ENCODE measurements around the gene CBFA2T3.

CBFA2T3 gene

DNA sequence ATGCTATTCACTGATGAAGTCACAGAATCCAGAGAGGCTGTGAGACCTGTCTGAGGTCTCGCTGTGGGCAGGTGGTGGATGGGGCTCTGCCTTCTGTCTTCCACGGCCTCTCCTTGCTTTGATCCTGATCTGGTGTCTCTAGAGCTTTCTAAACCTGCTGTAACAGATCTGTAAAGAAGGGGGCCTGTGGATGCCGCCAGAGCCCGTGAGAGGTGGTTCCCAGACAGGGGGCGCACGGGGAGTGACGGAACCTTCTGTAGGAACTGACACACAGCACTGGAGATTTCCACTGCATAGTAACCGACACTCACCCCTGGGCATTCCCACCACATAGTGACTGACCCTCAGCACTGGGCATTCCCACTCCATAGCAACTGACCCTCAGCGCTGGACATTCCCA lies 16.0 kb downstream of the CBFA2T3 start:
- no peak for DNase-seq (ENCODE audit: low read depth)

DNA sequence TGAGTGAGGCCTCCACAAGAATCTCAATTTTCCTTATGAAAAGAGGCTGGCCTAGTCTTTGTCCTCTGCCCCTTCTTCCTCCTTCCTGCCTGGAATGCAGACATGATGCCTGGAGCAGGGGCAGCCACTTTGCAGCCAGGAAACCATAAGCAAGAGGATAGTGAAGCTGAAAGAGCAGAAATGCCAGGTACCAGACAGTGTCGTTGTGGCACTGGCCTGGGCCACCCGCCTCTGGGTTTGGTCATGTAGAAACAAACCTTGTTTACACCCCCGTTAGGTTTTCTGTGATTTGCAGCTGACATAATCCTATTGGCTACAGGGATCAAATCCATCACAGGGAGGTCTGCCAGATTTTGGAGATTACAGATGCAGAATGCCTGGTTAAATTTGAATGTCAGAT lies 16.5 kb downstream of the CBFA2T3 start:
- no peak for DNase-seq (ENCODE audit: low read depth)

DNA sequence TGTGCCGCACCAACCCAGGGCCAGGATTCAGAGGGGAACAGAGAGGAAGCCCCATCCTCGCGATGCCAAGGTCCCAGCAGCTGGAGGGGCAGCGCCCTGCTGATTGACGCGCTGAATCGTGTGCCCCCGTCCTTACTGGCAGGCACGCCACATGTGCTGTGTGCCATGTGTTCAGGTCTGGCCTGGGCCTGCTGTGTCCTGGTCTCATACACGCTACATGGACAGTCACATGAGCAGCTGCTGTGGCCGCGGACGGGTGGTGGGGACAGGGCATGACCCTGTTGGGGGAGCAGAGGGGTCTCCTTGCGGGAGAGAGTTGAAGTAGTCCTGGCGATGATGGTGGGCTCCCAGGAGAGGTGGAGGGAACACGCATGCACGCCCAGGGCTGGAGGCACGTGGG lies 18.0 kb downstream of the CBFA2T3 start:
- DNase-seq (ENCODE audit: low read depth) = no peak

DNA sequence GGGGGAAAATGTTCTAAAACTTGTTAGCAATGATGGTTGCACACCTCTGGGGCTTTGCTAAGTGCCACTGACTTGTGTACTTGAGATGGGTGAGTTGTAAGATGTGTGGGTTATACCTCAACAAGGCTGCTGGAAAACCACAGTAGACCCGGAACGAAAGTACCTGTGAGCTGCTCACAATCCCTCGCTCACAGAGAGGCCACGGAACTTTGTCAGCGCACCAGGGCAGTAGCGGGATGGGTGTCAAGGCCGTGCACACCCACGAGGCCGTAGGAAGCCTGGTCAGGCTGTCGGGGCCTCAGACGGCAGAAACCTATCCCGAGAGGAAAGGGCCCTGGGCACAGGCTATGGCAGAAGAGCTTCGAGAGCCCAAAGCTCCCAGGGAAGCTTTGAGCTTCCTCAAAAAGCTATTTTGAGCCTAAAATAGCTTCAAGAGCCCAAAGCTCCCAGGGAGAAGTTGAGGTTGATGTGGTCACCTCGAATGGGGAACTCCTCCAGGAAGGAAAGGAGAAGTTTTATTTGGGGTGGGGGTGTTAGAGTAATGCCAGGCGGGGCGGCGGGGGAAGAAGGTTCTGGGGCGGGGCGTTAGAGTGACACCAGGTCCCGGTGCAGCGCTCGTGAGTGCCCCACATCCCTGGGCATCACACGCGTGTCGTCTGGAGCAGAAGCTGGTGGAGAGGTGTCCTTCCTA lies 19.0 kb downstream of the CBFA2T3 start:
- DNase-seq (ENCODE audit: low read depth) = no peak

DNA sequence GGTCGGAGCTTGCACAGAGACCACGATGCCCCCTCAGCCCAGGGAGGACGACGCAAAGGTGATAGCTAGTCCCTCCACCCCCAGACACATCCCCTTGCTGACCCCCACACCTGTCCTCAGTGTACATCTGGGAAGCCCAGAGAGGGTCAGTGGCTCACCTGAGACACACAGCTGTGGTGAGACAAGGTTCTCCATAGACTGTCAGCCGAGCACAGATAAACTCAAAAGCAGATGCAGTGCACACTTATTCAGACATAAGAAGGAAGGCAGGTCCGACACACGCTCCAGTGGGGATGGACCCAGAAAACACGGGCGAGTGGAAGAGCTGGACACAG lies 19.6 kb downstream of the CBFA2T3 start:
- DNase-seq (ENCODE audit: low read depth) = no peak

DNA sequence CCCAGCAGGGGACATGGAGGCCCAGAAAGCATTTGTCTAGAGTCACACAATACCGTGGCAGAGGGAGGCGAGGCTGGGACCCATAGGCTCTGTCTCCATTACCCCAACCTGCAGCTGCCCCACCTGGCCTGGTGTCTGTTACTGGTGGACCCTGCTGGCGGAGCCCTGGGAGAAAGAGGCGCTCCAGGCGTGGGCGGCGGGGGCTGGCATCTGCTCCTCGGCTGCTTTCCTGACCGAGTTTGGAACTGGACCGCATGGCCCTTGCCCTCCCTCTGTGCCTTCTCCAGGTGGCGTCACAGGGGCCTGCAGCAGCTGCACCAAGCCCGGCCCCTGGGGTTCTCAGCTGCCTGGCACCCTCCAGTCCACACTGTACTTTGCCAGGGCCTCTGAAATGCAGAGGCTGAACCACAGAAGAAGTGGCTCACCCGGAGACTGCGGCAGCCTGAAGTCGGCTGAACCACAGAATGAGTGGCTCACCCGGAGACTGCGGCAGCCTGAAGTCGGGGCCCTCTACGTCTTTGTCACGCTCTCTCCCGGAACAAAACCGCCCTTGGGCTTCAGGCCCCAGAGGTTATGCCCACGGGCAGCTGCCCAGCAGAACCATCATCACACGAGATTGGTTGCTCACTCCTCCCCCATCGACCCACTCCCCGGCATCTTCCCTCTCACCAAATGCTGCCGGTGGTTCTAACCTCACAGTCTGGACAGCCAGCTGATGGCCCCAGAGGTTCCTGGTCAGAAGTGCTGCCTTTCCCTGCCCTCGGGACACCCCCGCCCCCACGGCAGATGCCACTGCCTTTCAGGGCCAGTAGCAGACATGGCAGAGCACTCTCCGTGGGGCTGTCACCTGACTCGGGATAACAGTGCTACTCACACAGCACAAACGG lies 20.2 kb downstream of the CBFA2T3 start:
- no peak for DNase-seq (ENCODE audit: low read depth)

DNA sequence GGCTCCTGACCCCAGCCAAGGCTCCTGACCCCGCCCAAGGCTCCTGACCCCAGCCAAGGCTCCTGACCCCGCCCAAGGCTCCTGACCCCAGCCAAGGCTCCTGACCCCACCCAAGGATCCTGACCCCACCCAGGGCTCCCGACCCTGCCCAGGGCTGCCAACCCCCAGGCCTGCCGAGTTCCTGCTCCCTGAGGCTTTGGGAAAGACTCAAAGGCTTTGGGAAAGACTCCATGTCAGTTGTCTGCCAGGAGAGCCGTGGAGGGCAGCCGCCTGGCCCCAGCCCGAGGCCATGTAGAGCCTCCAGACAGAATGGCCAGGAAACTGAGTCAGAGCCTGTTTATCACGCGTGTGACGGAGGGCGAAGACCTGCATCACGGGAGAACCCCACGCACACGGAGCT lies 21.1 kb downstream of the CBFA2T3 start:
- DNase-seq (ENCODE audit: low read depth) = no peak

DNA sequence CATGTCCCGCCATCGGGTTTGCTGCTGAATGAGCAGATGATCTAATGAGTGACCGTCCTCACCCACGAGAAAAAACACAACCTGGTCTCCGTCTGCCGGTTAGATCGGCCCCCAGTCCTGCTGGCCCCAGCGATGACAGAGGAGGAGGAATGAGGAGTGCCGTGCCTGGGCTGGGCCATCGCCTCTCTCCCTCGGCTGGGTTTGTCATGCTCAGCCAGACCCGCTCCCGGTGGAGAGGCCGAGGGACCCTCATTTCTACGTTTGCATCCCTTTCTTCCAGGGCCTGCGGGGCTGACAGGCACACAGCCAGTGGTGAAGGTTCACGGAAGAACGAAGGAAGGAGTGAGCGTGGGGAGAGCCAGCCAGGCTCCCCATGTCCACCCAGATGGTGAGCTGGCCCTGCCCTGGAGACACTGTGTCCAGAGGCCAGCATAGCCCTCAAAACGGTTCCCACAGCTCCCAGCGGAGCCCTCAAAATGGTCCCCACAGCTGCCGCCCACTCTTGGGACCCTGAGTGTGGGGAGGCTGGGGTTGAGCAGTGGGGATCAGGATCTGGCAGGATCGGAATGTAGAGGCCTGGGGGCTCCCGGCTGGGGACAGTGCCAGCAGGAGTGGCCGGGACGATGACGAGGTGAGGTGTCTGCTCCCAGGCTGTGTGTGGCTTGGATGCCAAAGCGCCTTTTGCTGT lies 23.9 kb downstream of the CBFA2T3 start:
- no peak for DNase-seq (ENCODE audit: low read depth)

DNA sequence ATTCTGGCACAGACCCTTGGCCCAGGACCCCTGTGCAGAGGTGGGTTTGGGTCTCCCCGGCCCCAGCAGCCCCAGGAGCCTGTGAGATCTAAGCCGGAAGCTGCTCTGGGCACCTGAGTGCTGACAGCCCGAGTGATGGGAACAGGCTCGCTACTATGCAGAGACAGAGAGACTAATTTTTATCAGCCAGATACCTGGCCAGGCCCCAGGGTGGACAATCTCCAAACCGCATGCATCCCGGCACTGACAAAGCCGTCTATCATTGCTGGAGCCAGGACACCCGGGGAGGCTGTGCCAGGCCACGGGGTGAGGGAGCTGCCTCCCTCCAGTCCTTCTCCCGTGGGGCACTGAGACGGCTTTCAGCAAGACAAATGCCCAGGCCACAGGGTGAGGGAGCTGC lies 25.0 kb downstream of the CBFA2T3 start:
- DNase-seq (ENCODE audit: low read depth) = peak; percentile 7

DNA sequence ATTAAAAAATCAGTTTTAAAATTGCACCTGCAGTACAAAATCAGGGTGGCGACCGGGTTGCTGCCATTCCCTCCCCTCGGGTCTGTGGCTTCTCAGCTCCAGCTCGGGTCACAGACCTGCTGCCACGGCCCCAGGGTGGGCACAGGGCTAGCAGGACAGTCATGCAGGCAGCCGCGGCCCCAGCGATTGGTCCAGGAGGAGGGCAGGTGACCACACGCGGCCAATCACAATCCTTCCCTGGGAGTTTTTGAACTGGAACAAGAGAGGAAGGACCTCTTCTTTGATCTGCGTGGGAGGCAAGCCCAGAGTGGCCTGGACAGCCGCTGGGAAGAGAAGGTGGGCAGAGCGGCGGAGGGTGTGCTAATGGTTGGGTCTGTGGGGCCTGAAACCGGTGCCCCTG lies 25.5 kb downstream of the CBFA2T3 start:
- no peak for DNase-seq (ENCODE audit: low read depth)

DNA sequence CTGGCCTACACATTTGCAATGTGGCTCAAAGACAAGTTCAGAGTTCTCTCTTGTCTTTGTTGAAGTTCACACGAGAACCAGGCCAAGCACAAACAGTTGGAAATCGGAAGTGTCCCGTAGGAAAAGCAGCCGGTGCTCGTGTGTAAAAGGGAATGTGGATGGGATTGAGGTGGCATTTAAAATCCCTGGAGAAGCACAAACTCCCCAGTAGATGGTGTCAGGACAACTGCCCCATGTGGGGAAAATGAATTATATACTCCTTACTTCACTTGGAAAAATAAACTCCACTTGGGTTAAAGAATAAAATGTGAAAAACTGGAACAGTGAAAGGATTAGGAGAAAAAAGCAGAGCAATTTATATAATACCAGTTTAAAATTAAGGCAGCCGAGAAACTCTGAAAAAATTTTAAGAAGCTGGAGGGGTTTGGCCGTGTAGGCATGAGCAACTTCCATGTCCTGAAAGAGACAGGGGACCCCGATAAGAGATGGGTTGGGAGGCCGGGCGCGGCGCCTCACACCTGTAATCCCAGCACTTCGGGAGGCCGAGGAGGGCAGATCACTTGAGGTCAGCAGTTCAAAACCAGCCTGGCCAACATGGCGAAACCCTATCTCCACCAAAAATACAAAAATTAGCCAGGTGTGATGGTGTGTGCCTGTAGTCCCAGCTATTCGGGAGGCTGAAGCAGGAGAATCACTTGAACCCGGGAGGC lies 28.1 kb downstream of the CBFA2T3 start:
- no peak for DNase-seq (ENCODE audit: low read depth)

DNA sequence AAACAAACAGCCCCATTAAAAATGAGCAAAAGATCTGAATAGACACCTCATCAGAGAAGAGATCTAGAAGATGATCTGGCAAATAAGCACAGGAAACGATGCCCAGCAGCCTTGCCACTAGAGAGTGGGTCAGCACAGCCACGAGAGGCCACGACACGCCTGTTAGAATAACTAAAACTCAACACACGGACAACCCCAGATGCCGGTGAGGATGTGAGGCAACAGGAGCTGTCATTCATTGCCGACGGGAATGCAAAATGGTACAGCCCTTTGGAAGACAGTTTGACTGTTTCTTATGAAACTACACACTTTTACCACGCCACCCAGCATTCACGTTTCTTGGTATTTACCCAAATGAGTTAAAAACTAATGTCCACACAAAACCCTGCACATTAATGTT lies 31.5 kb downstream of the CBFA2T3 start:
- no peak for DNase-seq (ENCODE audit: low read depth)

DNA sequence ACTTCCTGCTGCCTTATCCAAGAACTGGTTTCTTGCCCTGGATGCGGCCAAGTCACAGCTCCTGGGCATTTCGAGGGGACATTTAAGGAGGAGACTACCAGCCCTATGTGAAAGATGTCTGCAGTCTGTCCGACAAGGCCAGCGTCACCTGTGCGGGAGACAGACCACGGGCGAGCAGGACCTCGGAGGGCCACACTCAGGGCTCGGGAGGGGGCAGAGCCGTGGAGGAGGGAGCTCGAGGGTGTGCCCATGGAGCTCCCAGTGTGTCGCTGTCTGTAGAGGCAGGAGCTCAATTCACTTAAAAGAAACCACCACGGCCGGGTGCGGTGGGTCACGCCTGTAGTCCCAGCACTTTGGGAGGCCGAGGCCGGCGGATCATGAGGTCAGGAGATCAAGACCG lies 33.3 kb downstream of the CBFA2T3 start:
- DNase-seq (ENCODE audit: low read depth) = no peak

DNA sequence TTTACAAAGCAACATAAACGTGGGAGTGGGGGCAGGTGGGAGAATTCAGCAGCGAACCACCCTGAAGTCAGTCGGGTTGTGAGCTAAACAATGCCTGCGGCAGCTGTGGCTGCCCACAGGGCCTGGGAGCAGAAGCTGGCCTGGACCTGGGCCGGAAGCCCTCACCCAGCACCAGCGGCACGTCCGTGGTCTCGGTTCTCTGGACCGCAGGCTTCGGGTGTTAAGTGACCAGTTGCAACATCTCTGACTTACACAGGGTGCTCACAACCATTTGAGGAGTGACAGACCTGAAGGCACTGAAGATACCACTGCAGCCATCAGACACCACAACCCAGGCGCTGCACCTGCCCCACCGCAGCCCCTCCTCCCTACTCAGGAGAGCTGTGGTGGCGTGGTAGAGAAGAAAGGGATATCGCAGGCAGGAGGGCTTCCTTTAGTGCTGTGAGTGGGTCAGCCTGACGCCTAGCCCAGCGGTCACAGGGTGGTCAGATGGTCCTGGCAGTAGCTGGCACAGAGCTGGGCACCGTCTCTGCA lies 33.8 kb downstream of the CBFA2T3 start:
- no peak for DNase-seq (ENCODE audit: low read depth)

DNA sequence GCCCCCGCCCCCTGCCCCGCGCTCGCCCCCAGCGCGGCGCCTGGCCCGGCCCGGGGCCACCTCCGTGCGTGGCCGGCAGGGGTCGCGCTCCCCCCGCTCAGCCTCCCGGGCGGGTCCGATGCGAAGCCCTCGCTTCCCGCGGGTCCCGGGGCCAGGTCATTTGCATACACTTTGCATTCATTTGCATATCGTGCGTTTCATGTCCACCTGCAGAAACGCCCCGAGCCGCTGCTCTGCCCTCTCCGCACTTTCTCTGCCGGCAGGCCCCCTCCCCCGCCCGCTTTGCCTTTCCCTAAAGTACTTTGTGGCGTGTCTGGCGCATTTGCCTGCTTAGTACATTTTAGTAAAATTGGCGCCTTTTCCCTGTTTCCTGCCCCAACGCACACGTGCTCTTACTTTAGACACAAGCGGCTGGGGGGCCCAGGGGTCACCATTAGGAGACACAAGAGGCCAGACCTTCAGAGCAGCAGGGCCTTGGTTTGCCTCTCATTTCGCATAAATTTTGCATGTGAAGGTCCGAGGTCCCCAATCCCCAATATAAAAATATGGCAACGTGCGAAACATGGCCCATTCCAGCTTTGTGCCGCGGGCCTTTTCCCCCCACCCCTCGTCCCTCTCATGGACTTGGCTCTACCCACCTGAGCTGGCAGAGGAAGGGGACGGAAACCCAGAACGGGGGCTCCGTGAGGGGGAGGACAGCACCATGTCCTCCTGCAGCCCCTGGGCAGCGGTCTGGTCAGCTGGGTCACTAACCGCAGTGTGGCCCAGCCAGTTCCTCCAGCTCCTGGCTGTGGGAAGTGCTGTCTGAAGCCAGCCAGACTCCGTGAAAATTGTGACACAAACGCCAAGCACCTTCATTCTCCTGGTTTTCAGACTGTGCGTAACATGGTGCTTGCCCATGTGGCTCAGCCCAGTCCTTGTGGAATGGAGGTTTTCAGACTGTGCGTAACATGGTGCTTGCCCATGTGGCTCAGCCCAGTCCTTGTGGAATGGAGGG lies 34.8 kb downstream of the CBFA2T3 start:
- no peak for DNase-seq (ENCODE audit: low read depth)

DNA sequence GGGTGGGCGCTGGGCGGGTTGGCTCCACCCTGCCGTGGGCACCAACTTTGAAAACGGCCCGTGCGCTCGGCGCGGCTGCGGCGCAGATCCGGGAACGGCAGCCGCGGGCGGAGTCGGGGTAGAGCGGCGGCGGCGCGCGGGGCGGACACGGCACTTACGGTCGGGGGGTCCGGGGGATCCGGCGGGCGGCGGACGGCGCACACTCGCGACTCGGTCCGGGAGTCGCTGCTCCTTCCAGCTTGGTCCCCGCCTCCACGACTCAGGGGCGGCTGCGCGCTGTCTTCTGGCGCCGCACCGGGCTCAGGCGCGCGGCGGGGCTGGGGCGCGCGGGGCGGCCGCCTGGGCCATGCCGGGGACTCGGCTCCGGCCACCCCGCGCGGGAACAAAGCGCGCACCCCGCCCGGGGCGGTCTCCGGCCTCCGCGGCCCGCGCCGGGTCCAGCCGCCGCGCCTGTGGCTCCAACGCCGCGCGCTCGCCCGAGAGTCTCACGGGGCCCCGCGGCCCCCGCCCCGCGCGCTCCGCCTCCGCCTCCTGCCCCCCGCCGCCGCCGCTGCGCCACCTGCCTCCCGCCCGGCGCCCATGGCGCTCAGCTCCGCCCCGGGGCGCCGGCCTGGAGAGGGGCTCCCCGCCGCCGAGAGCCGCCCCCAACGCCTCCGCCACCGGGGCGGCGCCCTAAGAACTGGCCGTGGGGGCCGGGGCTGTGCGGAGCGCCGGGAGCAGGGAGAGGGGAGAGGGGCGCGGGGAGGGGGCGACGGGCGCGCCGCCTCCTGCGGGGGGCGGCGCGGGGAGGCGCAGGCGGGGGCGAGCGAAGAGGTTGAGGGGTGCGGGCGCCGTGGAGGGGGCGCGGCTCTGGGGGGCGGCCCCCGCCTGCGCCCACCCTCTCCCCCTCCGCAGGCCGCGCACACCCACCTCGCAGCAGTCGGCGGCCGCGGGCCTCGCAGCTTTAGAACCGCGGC lies 35.9 kb downstream of the CBFA2T3 start:
- DNase-seq (ENCODE audit: low read depth) = no peak

DNA sequence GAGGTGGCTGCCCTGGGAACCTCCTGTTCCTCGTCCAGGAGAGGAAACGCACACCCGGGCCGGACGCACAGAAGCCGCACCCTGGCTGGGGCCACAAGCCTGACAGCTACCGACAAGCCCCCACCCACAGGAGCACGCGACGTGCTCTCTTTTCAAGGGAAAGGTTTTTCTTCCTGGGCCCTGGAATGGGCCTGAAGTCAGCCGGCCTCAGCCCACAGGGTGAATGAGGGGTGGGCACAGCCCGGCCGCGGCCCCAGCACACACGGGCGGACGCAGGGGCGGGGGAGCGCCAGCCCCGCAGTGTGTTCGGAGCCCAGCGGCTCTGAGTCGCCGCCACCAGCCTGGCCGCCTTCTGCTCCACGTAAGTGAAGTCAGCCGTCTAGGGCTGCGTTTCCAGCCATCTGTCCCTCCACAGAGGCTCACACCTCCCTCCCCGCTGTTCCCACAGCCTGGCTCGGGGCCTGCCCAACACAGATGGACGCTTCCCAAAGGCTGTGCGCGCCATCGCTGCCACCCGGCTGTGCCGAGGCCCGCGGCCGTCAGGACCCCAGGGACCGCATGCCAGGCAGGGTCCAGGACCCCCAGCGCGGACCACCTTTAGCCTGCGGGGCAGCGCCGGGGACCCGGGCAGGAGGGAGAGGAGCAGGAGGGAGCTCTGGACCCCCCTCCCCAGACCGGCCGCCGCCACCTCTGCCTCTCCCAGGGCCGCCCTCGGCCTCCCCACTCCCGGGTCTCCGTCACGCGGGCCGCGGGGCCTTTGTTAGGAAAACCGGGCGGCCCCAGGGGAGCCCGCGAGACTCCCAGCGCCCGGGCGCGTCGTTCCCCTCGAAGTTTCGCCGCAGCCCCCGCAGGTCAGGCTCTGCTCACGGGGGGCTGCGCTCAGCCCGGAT lies 36.8 kb downstream of the CBFA2T3 start:
- no peak for DNase-seq (ENCODE audit: low read depth)

DNA sequence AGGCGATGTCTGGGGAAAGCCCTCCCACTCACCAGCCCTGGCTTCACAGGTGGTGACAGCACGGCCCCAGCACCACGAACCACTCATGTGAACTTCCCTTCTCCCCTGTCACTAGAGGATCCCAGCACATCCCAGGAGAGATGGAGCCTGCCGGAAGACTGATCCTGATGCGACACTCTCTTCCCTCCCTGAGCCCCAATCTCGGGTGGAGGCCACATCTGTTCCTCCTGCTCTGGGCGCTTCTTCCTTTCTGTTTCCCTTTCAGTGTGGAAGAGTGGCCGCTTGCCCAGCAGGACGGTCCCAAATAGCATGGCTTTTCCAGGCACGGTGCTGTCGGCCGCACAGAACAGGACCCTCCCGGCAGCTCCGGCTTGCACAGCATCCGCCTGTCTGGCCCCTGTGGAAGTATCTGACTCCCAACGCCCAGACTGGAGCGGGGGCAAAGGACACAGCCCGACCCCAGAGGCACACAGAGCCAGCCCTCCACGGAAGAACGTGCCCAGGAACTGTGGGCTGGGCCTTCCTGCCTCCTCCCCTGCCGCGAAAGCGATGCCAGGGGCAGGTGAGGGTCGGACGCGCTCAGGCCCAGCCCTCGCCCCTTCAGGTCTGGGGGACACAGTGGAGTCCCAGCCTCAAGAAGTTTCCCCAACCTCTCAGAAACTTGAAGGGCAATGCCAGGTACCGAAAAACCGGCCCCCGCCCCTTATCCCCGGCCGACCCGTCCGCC lies 37.6 kb downstream of the CBFA2T3 start:
- DNase-seq (ENCODE audit: low read depth) = no peak
